Brain pericyte (primary cell): Measurements from ENCODE around the gene KCNT2.
A peak's percentile ranks its signal among the peaks of the same experiment; 100 is the strongest.
"Not testable (repeated sequence)": the region's sequence is repeated elsewhere in the genome, so short reads cannot be mapped to it uniquely, and the experiment has no call there.

Experiments used
- DNase-seq: peaks from one replicate; pipeline ENCODE4 v3.0.0-alpha.2; 2012; ENCODE audit warnings: low read depth, low spot score

Gene KCNT2

DNA sequence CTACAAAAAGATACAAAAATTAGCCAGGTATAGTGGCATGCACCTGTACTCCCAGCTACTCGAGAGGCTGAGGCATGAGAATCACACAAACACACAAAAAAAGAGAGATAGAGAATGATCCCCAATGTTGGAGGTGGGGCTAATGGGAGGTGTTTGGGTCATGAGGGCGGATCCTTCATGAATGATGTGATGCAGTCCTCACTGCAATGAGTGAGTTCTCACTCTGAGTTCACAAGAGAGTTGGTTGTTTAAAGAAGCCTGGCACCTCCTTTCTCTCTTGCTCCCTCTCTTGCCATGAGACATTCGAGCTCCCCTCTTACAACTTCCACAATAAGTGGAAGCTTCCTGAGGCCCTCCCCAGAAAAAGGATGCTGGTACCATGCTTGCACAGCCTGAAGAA is 17.3 kb downstream of the KCNT2 start:
- no peak for DNase-seq

DNA sequence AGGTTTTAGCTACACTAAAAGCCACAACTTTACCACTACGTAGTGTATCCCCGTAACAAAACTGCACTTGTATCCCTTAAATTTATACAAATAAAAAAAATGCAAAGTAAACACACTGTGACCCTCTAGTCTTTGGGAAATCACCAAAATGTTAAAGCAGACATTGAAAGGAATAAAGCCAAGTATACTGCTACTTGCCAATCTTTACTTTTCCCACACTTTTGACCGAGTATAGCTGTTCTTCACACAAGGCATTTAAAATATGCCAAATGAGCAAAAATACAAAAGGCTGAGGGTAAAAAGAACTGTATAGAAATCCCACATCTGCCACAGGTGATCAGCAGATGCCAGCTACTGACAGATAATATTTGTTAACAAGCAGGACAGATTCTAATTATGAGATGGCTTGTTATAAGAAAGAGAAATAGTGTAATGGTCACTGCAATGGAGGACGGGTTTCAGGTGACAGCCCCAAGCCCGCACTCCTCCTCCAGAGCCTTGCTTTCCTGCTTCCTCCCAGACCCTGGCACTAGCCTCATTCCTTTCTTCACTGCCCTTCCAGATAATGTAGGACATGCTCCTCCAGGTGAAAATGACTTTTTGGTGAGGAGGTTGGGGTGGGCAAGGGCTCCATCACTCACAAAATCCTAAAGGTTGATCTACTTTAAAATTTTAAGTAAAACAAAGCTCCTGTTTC is 18.1 kb downstream of the KCNT2 start:
- no peak for DNase-seq

DNA sequence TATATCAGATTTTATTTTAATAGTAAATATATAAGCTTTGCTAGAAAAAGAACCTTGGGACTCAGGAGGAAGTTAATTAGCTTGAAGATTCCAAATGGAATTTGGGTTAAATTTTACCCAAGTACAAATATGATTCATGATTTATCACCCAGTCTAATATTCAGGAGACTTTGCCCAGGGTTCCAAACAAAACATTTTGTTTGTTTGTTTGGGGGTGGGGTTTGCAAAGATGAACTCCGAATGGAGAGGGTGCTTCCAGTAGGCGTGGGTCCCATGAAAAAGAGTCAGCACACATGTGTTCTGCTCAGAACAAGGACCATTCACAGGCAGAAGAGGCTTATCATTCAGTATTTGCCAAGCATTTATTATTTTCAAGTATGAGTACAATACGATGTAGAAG is 23.5 kb downstream of the KCNT2 start:
- DNase-seq = no peak

DNA sequence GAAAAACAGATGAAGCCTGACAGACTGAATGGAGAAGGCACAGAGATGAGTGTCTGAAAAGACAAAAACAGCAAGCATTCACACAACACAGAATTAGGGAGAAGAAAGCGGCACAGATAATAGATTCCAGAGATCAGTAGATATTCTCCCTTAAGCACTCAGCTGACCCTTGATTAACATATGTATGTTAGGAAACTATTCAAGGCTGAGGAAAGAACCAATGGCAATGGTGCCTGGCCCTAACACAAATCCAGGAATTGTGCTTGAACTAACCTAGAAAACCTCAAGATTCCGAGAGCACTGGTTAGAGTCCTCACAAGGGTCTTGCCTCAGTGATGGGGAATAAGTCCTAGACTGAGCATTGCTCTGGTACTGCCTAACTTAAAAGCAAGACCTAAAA is 30.9 kb downstream of the KCNT2 start:
- no peak for DNase-seq

DNA sequence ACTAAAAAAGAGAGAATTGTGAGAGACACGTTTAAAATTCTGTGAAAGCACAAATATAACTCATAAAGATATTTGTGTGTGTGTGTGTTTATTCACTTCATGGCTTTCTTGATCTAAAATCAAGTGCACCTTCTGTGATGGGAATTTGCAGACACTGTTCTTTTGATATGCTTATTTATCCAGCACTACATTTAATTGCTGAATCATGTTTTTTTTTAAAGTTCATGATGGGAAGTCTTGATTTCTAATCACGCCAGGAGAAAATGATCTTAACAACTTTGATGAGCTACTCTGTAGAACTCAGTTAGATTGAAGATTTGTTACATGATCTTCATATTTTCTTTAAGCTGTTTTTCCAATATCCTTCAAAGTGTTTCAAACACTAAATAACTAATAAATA is 35.0 kb downstream of the KCNT2 start:
- DNase-seq = no peak

DNA sequence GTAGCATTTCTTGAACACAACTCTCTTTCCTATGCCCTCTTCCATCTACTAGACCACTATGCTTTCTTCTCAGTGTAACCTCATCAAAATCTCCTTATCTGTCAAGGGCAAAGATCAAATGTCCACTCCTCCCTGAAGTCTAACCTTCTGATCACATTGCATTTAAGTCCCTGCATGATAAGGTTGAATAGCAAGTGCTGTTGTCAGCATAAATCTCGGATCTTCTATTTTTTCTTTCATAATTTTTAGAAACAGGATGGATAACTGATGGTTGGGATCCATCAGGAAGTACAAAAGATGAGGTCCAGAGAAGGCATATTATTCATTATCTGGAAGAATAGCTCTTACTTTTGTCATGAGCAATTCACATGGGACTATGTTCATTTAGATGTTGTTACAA is 41.0 kb downstream of the KCNT2 start:
- DNase-seq = no peak

DNA sequence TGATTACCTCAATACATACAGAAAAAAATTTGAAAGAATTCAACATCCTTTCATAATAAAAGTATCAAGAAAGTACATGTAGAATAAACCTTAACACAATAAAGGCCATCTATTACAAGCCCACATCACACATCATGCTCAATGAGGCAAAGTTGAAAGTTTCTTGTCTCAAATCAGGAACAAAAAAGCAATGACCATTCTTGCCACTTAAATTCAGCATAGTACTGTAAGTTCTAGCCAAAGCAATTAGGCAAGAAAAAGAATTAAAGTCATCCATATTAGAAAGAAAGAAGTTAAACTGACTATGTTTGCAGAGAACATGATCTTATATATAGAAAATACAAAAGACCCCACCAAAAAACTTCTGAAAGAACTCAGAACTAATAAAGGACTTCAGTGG is 44.5 kb downstream of the KCNT2 start:
- DNase-seq = no peak

DNA sequence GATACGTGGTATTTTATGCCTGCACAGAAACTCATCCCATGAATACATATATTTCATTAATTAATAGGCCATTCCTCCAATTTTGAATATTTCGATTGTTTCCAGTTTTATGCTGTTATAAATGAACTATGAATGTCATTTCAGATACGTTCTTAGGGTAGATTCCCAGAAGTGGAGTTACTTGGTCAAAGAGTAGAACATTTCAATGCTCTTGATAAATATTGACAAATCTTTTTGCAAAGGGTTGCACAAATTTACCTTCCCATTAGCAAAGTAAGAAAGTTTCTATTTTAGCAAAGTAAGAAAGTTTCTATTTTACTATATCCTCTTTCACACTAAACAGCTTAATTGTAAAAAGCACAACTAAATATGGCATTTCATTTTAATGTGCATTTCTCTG is 48.9 kb downstream of the KCNT2 start:
- DNase-seq = no peak

DNA sequence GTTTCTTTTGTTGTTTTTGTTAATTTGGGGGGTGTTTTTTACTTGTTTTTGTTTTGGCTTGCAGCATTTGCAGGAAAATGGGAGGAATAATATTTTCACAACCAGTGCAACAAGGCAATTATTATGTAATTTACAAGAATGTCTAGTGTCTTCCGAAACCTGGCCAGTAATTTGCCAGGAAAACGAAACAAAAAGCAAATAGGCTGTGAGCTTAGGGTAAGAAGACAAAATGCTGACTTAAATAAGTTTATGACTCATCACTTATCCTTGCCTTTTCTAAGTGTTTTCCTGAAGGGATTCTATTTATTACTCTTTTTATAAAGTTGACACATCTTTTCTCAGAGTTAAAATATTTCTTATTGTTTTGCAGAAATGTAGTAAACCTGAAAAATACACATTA is 49.8 kb downstream of the KCNT2 start:
- DNase-seq = peak; percentile 24

DNA sequence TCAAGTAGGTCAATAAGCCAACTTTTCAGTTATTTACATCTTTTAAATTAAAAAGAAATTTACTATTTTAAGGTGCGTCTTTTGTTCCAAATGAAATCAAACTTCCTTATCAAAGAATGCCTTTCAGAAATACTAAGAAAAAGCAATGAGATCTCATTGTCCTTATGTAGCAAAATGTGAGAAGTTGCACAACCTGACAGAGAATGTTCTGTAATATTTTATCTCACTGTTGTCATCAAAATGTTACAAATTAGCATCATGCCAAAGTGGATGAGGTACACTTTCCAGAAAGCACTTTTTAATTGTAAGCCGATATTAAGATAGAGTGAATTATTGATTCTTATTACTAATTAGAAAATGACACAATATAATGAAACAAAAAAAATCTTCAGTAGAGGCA is 50.4 kb downstream of the KCNT2 start:
- DNase-seq = no peak

DNA sequence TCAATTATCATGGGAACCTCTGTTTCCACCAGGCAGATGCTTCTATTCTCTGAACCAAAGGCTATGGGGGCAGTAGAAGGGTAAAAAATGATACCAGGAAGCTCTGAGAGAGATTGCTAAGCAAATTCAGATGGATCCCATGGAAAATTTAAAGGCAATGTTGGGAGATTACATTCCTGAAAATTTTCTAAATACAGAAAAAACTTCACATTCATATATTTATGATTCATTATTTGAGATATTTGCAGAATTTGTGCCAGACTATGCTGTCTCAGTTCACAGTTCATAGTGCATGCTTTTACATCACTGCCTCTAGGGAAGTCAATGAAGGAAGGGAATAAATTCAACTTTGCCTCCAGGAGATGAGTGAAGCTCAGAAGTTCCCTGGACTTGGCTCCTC is 57.5 kb downstream of the KCNT2 start:
- no peak for DNase-seq

DNA sequence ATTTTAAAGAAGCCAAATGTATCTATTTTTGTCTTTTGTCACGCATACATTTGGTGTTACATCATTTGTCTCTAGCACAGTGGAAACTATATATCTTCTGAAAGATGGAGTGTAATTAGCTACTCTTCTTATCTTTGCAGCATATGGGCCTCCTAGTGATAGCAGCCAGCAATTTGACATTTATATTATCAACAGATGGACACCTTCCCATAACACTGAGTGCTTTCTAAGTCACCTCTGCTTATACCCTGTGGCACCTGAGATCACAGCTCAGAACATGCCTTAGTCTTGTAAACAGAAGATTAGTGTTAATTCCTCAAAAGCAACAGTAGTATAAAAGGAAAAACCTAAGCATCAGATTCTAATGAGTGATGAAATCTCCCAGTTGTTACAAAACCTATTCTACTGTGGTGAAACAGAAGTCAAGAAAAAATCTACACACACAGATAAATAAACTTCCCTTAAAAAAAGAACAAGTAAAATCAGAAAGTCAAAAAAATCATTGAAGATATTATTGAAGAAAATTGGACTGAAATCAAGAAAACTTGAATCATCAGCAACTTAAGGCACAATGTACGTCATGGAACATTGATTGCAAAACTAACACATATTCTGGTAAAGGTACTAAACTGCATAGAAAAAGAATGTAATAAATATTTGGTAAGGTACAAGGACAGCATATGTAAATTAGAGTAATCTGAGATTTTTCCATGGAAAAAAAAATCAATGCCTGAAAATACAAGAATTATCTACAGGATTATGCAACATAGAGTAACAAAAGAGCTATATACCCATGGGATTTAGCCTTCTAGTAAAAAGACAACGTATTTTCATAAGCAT is 61.7 kb downstream of the KCNT2 start:
- no peak for DNase-seq

DNA sequence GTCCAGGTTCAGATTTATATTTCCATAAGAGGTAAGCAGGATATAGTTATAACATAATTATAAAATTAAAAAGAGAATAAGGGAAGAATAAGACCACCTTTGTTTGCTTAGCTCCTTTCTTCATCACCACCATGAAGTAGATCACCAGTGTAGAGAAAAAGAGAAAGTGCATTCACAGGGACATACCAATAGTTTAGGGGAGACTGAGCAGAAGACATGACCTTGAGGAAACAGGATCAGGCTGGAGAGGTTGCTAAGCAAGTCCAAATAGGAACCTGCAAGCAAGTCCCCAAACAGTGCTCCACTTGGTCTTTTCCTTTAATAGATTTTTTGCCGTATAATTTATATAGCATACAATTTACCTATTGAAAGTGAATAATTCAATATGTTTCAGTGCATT is 63.0 kb downstream of the KCNT2 start:
- no peak for DNase-seq

DNA sequence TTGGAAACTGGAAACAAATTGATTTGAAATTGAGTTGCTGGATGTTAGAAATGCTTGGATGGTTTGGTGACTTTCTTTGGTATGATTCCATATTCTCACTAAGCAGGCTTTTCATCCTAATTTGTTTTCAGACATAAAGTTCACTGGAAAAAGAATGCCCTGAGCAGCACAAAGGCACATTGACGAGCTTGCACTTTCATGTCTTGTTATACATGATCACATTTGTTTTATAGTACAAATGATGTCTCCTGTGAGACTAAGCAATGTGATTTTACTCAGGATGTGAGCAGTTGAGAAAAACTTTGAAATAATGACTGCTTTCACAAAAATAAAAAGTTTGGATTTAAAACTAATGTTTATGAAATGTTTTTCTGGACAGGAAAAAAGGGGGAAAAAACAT is 63.6 kb downstream of the KCNT2 start:
- no peak for DNase-seq

DNA sequence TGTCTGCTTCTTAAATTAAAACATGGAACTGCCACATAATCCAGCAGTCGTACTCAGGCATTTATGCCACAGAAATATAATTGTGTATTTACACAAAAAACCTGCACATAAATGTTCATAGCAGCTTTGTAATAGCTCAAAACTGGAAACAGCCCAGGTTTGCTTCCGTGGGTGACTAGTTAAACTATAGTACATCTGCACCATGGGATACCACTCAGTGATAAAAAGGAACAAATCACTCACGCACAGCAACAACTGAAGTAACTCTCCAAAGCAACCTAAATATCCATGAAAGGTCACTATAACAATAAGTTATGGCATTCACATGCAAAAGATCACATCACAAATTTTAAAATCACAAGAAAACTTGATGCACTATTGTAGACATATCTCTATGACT is 64.4 kb downstream of the KCNT2 start:
- DNase-seq = no peak

DNA sequence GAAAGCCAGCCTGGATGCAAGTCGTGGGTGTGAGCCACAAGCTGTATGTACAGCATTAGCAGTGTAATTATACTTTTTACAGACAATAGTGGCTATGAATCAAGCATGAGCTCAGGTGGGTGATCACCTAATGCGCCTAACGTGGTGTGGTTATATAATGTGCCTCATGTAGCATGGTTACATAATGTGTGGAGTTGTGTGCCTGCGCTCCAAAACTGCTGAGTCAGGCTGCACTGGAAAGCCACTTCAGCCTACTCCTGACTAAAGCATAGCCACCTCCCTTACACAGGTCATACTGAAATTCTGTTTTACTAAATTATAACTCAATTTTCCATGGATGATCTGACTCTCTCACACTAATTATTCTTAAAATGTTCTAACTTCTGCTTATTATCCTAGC is 69.8 kb downstream of the KCNT2 start:
- DNase-seq = no peak

DNA sequence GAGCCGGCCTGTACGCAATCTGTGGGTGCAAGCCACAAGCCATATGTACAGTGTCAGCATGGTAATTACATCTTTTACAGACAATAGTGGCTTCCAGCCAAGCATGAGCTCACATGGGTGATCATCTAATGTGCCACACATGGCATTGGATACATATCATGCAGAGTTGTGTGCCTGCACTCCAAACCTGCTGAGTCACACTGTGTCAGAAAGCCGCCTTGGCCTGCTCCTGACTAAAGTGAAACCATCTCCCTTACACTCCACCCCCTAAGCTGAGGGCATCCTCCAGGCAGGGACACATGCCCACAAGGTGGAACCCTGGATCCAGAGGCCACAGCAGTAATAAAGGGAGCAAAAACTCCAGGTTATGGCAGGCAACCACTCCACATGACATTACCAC is 72.5 kb downstream of the KCNT2 start:
- no peak for DNase-seq

DNA sequence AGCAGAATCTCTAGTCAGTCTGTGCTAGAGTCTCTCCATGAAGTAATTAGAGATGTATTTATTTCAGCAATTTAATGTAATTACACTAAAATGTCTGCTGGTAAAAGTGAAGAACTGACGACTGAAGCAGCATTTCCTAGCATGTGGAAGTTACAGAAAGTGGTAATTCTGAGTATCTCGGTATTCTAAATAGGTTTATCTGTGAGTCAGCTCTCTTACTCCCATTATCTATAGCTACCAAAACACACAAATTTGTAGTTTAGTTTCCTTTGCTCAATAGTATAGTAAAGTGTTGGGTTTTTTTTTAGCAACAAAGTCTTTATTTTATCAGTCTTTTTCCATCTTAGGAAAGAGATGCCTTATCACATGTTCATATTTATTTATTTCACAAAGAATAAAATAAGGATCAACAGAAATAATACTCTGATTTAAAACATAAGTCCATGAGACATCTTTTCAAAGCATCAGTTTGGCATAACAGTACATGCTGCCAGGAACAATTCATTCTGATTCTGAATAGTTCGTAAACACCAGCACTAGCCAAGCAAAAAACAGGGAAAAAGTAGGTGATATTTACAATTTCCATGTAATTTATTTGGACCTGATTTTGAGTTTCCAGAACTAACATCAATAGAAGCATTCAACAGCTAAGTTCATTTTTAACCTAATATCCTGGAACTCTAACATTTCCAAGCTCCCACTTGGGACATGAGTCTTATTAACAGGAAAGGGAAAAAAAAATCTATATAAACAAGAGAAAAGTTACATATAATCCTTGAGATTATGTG is 76.3 kb downstream of the KCNT2 start:
- DNase-seq = no peak

DNA sequence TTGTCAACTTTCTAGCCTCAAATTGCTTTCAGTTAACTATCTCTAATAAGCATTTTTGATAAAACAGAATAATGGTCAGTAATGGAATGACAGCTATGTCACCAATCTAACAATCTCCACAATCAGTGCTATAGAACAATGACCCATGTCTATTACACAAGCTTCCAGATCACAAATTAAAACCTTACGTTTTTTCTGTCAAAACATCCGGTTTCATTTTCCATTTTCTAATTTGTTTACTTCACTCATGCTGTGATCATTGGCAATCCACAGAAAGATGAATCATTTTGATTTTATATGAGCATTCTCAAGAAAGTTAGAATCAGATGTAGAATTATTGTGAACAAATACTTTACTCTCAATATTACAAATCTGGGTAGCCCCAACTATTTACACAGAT is 80.3 kb downstream of the KCNT2 start:
- no peak for DNase-seq

DNA sequence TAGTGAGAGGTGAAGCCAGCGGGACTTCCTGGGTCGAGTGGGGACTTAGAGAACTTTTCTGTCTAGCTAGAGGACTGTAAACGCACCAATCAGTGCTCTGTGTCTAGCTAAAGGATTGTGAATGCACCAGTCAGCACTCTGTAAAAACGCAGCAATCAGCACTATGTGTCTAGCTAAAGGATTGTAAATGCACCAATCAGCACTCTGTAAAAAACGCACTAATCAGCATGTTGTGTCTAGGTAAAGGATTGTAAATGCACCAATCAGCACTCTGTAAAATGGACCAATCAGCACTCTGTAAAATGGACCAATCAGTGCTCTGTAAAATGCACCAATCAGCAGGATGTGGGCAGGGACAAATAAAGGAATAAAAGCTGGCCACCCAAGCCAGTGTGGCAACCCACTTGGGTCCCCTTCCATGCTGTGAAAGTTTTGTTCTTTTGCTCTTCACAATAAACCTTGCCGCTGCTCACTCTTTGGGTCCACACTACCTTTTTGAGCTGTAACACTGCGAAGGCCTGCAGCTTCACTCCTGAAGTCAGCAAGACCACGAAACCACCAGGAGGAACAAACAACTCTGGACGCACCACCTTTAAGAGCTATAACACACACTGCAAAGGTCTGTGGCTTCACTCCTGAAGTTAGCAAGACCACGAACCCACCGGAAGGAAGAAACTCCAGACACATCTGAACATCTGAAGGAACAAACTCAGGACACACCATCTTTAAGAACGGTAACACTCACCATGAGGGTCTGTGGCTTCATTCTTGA is 85.5 kb downstream of the KCNT2 start:
- not testable (repeated sequence) for DNase-seq

DNA sequence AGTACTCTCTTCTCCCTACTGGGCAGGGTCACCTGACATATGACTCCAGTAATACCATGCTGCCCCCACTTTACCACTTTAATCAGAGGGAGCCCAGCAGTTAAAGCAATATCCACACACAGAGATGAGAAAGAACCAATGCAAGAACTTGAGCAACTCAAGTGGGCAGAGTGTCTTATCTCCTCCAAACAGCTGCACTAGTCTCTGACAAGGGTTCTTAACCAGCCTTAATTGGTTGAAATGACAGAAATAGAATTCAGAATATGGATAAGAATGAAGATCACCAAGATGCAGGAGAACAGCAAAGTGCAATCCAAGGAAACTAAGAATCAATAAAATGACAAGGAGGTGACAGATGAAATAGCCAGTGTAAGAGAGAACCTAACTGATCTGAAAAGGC is 91.0 kb downstream of the KCNT2 start:
- no peak for DNase-seq

DNA sequence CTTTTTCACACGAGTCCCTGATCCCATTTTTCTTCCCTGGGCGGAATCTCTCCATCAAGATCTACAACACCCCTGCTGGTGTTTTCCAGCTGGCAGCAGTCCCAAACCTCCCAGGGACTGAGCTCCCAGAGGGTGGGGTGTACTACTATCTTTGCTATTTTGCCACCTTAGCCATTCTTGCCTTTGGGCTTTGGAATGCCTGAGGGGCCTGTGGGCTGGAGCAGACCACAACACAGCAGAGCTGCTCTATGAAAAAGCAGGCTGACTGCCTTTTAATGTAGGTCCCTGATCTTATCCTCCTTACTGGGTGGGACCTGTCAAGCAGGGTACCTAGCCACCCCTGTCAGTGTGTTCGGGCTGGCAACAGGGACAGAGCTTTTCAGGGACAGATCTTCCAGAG is 91.9 kb downstream of the KCNT2 start:
- no peak for DNase-seq
